GM23338 (cell line): ENCODE measurements around the gene AMPD3. TPM values are rescaled to one million over a fixed set of nuclear protein-coding genes. Genes with fewer than 3 reads are reported as not detected.
A peak's percentile ranks its signal among the peaks of the same experiment; 100 is the strongest.

Experiments
- ATAC-seq: fragments of 200-7000 bp; cut with Tn5 transposase; 3 replicates; pipeline ENCODE4 v1.9.1; 2020
- DNase-seq: peaks from one replicate; pipeline ENCODE4 v3.0.0-alpha.2; 2015; ENCODE audit warnings: low spot score
- H2AFZ ChIP-seq: fragments of 200-600 bp; sonication (generic); 2 replicates; pipeline ENCODE4 v1.8.0; 2016; ENCODE audit warnings: antibody characterized with exemption, mild to moderate bottlenecking, moderate library complexity
- H3F3A ChIP-seq: fragments of 200-600 bp; sonication (generic); replicated peaks from 2 replicates; pipeline ENCODE4 v1.8.0; 2017; ENCODE audit warnings: antibody characterized with exemption, mixed run types, low read depth
- H3K27ac ChIP-seq: fragments of 200-600 bp; sonication (generic); 2 replicates; pipeline ENCODE4 v1.6.1; 2016; ENCODE audit warnings: low read depth
- H3K27me3 ChIP-seq: fragments of 200-600 bp; sonication (generic); 2 replicates; pipeline ENCODE4 v1.8.0; 2016; ENCODE audit warnings: mild to moderate bottlenecking, mixed run types, moderate library complexity; ENCODE audit not compliant: insufficient read depth
- H3K36me3 ChIP-seq: fragments of 200-600 bp; sonication (generic); 2 replicates; pipeline ENCODE4 v1.8.0; 2016; ENCODE audit warnings: mild to moderate bottlenecking; ENCODE audit not compliant: insufficient read depth
- H3K4me1 ChIP-seq: fragments of 200-600 bp; sonication (generic); 2 replicates; pipeline ENCODE4 v1.8.0; 2016; ENCODE audit warnings: mild to moderate bottlenecking, moderate library complexity; ENCODE audit not compliant: insufficient read depth
- H3K4me2 ChIP-seq: fragments of 200-600 bp; sonication (generic); 2 replicates; pipeline ENCODE4 v1.7.1; 2017; ENCODE audit warnings: mixed run types
- H3K4me3 ChIP-seq: fragments of 200-600 bp; sonication (generic); 2 replicates; pipeline ENCODE4 v1.6.1; 2016; ENCODE audit warnings: mixed run types
- H3K79me2 ChIP-seq: fragments of 200-600 bp; sonication (generic); replicated peaks from 2 replicates; pipeline ENCODE4 v1.8.0; 2017; ENCODE audit warnings: mild to moderate bottlenecking; ENCODE audit not compliant: insufficient read depth
- H3K9me2 ChIP-seq: fragments of 200-600 bp; sonication (generic); 2 replicates; pipeline ENCODE4 v1.8.0; 2017; ENCODE audit not compliant: insufficient read depth
- H4K20me1 ChIP-seq: fragments of 200-600 bp; sonication (generic); replicated peaks from 2 replicates; pipeline ENCODE4 v1.8.0; 2017; ENCODE audit warnings: mild to moderate bottlenecking; ENCODE audit not compliant: insufficient read depth
- H3K27ac Mint-ChIP-seq: 2 replicates; pipeline ENCODE4 v1.8.0; 2020; ENCODE audit warnings: inconsistent platforms, mild to moderate bottlenecking, moderate library complexity, mixed read lengths
- H3K27me3 Mint-ChIP-seq: 3 replicates; pipeline ENCODE4 v1.8.0; 2022; ENCODE audit warnings: low read depth, mild to moderate bottlenecking, moderate library complexity, mixed read lengths, inconsistent platforms; ENCODE audit not compliant: insufficient read depth, poor library complexity
- H3K36me3 Mint-ChIP-seq: 3 replicates; pipeline ENCODE4 v1.8.0; 2021; ENCODE audit warnings: low read depth, mild to moderate bottlenecking, inconsistent platforms, moderate library complexity, mixed read lengths
- H3K4me1 Mint-ChIP-seq: 3 replicates; pipeline ENCODE4 v1.8.0; 2020; ENCODE audit warnings: mild to moderate bottlenecking, inconsistent platforms, mixed read lengths
- H3K4me3 Mint-ChIP-seq: 3 replicates; pipeline ENCODE4 v1.8.0; 2021; ENCODE audit warnings: moderate library complexity, mild to moderate bottlenecking, inconsistent platforms, mixed read lengths
- H3K9me3 Mint-ChIP-seq: 3 replicates; pipeline ENCODE4 v1.8.0; 2020; ENCODE audit warnings: moderate library complexity, mild to moderate bottlenecking, inconsistent platforms, mixed read lengths
- ETS1 ChIP-seq: IDR thresholded peaks from 2 replicates; pipeline ENCODE4 v1.6.1; 2016; ENCODE audit warnings: antibody characterized with exemption
- EZH2 ChIP-seq: fragments of 200-600 bp; sonication (generic); IDR thresholded peaks from one replicate; pipeline ENCODE4 v1.8.0; 2017; ENCODE audit warnings: antibody characterized with exemption, mild to moderate bottlenecking, low read depth; ENCODE audit not compliant: unreplicated experiment
- NANOG ChIP-seq: IDR thresholded peaks from 2 replicates; pipeline ENCODE4 v1.6.1; 2016; ENCODE audit warnings: antibody characterized with exemption, borderline replicate concordance
- POLR2AphosphoS5 ChIP-seq: IDR thresholded peaks from 2 replicates; pipeline ENCODE4 v1.6.1; 2016; ENCODE audit warnings: antibody characterized with exemption, low read depth
- STAT1 ChIP-seq: IDR thresholded peaks from one replicate; pipeline ENCODE4 v1.6.1; 2016; ENCODE audit warnings: antibody characterized with exemption; ENCODE audit not compliant: unreplicated experiment
- ZNF114 ChIP-seq: fragments of 250-450 bp; sonication (Bioruptor Pico); IDR thresholded peaks from 2 replicates; pipeline ENCODE4 v1.5.0; 2020; ENCODE audit warnings: mild to moderate bottlenecking, moderate library complexity
- ZNF331 ChIP-seq: fragments of 250-450 bp; sonication (Bioruptor Pico); IDR thresholded peaks from 2 replicates; pipeline ENCODE4 v1.5.0; 2020; ENCODE audit warnings: low read depth, mild to moderate bottlenecking, moderate library complexity
- polyA plus RNA-seq: library from polyadenylated mRNA; unstranded; fragments of >200 nt; fragmentation: Nextera tagmentation; extraction: Ambion mirVana; gene quantifications from 2 replicates; pipeline ENCODE4 v1.2.1, GENCODE V29; 2016
- total RNA-seq: library from RNA; depleted of rRNA; stranded (reverse); fragments of >200 nt; shearing (Covaris generic); gene quantifications from 2 replicates; pipeline ENCODE4 v1.2.3, GENCODE V29; 2014
- TF ChIP-seq, protein P1 (sequence below): IDR thresholded peaks from one replicate; pipeline ENCODE4 v1.6.1; 2018; ENCODE audit warnings: antibody characterized with exemption; ENCODE audit not compliant: unreplicated experiment
- TF ChIP-seq, protein P2 (sequence below): fragments of 250-450 bp; sonication (Bioruptor Pico); IDR thresholded peaks from 2 replicates; pipeline ENCODE4 v1.5.0; 2020; ENCODE audit warnings: mild to moderate bottlenecking, moderate library complexity

Gene AMPD3
- total and polyA plus RNA-seq, 2 experiments from 2014 or later: 1.6 to 2.1 TPM

DNA sequence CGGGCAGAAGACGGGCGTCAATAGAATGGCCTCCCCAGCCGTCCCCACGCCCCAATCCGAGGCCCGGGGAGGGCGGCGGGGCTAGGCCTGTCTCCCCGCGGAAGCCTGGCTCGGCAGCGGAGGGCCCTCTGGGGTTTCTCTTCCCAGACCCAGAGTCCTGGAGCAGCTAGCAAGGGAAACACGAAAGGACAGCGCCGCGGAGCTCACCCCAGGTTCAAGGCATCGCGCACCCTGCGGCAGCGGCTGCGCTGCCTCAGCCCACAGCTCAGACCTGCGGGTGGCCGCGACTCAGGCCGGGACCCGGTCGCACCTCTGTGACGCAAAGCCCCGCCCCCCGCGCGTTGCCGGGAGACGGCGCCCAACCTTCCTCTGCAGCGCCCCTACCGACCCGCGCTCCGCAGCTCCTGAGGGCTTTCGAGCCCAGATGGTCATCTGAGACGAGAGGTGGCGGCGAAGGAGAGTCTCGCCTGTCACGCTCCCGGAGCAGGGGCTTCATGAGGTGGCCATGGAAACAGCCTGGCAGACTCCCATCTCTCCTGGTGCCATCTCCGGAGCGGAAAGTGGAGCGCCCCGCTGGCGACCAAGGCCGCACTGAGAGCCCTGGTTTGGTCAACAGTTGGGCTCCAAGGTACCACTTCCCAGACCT is 86.0 kb downstream of the AMPD3 start, which contains the start of gene RNF141 (continued):
- TF ChIP-seq, protein P1, sequence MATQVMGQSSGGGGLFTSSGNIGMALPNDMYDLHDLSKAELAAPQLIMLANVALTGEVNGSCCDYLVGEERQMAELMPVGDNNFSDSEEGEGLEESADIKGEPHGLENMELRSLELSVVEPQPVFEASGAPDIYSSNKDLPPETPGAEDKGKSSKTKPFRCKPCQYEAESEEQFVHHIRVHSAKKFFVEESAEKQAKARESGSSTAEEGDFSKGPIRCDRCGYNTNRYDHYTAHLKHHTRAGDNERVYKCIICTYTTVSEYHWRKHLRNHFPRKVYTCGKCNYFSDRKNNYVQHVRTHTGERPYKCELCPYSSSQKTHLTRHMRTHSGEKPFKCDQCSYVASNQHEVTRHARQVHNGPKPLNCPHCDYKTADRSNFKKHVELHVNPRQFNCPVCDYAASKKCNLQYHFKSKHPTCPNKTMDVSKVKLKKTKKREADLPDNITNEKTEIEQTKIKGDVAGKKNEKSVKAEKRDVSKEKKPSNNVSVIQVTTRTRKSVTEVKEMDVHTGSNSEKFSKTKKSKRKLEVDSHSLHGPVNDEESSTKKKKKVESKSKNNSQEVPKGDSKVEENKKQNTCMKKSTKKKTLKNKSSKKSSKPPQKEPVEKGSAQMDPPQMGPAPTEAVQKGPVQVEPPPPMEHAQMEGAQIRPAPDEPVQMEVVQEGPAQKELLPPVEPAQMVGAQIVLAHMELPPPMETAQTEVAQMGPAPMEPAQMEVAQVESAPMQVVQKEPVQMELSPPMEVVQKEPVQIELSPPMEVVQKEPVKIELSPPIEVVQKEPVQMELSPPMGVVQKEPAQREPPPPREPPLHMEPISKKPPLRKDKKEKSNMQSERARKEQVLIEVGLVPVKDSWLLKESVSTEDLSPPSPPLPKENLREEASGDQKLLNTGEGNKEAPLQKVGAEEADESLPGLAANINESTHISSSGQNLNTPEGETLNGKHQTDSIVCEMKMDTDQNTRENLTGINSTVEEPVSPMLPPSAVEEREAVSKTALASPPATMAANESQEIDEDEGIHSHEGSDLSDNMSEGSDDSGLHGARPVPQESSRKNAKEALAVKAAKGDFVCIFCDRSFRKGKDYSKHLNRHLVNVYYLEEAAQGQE: no peak
- TF ChIP-seq NANOG: no peak
- TF ChIP-seq POLR2AphosphoS5: peak; percentile 96
- no peak for TF ChIP-seq ZNF331 (CRISPR knock-in tag)
- TF ChIP-seq EZH2: no peak

DNA sequence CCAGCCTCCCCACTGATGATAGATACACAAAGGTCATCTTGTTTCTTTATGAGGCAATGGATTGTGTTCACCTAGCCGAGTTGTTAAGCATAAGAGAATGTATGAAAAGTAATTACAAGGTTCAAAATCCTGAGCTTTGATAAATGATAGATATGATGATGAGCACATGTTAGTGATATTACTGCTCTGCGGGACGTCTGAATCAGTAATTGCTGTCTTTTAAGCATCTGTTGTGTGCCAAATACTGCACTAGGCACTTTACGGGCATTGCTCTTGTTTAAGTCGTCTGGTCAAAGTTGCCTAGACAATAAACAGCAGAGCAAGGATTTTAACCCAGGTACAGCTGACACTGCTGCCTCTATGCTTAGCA is 86.5 kb downstream of the AMPD3 start:
- H3K9me3 Mint-ChIP-seq: peaks cover 16% of the 10 kb centered on the region
- peaks cover 3% of the 10 kb centered on the region for H3K36me3 Mint-ChIP-seq
- H2AFZ ChIP-seq: peak overlapping the region; percentile 96
- no peaks in the 10 kb centered on the region for H3K36me3 ChIP-seq
- no peak overlapping the region for H3K27ac ChIP-seq
- peak overlapping the region; percentile 84; the same call in 1 of the 2 replicates for H3K27ac Mint-ChIP-seq
- peaks cover 8% of the 10 kb centered on the region for H3K4me1 Mint-ChIP-seq
- H4K20me1 ChIP-seq: no peaks in the 10 kb centered on the region
- H3K4me1 ChIP-seq: peaks cover 9% of the 10 kb centered on the region
- peaks cover 6% of the 10 kb centered on the region for H3K27me3 Mint-ChIP-seq
- no peaks in the 10 kb centered on the region for H3K9me2 ChIP-seq
- H3K4me3 ChIP-seq: peak overlapping the region; percentile 56
- H3K4me2 ChIP-seq: peak overlapping the region; percentile 81
- DNase-seq: no peak
- H3K27me3 ChIP-seq: peaks cover 9% of the 10 kb centered on the region; the same call in 1 of the 2 replicates
- H3F3A ChIP-seq: no peaks in the 10 kb centered on the region
- no peak for ATAC-seq
- H3K79me2 ChIP-seq: no peaks in the 10 kb centered on the region
- H3K4me3 Mint-ChIP-seq: peak overlapping the region; percentile 90
- TF ChIP-seq, protein P1: no peak
- TF ChIP-seq ETS1 (no peak), EZH2 (no peak), STAT1 (no peak), POLR2AphosphoS5 (no peak), NANOG (no peak), ZNF331 (CRISPR knock-in tag) (no peak), ZNF114 (CRISPR knock-in tag) (no peak)
- TF ChIP-seq, protein P2, sequence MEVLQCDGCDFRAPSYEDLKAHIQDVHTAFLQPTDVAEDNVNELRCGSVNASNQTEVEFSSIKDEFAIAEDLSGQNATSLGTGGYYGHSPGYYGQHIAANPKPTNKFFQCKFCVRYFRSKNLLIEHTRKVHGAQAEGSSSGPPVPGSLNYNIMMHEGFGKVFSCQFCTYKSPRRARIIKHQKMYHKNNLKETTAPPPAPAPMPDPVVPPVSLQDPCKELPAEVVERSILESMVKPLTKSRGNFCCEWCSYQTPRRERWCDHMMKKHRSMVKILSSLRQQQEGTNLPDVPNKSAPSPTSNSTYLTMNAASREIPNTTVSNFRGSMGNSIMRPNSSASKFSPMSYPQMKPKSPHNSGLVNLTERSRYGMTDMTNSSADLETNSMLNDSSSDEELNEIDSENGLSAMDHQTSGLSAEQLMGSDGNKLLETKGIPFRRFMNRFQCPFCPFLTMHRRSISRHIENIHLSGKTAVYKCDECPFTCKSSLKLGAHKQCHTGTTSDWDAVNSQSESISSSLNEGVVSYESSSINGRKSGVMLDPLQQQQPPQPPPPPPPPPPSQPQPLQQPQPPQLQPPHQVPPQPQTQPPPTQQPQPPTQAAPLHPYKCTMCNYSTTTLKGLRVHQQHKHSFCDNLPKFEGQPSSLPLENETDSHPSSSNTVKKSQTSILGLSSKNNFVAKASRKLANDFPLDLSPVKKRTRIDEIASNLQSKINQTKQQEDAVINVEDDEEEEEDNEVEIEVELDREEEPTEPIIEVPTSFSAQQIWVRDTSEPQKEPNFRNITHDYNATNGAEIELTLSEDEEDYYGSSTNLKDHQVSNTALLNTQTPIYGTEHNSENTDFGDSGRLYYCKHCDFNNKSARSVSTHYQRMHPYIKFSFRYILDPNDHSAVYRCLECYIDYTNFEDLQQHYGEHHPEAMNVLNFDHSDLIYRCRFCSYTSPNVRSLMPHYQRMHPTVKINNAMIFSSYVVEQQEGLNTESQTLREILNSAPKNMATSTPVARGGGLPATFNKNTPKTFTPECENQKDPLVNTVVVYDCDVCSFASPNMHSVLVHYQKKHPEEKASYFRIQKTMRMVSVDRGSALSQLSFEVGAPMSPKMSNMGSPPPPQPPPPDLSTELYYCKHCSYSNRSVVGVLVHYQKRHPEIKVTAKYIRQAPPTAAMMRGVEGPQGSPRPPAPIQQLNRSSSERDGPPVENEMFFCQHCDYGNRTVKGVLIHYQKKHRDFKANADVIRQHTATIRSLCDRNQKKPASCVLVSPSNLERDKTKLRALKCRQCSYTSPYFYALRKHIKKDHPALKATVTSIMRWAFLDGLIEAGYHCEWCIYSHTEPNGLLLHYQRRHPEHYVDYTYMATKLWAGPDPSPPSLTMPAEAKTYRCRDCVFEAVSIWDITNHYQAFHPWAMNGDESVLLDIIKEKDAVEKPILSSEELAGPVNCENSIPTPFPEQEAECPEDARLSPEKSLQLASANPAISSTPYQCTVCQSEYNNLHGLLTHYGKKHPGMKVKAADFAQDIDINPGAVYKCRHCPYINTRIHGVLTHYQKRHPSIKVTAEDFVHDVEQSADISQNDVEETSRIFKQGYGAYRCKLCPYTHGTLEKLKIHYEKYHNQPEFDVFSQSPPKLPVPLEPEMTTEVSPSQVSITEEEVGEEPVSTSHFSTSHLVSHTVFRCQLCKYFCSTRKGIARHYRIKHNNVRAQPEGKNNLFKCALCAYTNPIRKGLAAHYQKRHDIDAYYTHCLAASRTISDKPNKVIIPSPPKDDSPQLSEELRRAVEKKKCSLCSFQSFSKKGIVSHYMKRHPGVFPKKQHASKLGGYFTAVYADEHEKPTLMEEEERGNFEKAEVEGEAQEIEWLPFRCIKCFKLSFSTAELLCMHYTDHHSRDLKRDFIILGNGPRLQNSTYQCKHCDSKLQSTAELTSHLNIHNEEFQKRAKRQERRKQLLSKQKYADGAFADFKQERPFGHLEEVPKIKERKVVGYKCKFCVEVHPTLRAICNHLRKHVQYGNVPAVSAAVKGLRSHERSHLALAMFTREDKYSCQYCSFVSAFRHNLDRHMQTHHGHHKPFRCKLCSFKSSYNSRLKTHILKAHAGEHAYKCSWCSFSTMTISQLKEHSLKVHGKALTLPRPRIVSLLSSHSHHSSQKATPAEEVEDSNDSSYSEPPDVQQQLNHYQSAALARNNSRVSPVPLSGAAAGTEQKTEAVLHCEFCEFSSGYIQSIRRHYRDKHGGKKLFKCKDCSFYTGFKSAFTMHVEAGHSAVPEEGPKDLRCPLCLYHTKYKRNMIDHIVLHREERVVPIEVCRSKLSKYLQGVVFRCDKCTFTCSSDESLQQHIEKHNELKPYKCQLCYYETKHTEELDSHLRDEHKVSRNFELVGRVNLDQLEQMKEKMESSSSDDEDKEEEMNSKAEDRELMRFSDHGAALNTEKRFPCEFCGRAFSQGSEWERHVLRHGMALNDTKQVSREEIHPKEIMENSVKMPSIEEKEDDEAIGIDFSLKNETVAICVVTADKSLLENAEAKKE (CRISPR knock-in tag): no peak
